HepG2 (cell line): ENCODE data around the gene MLST8. TPM values are rescaled to one million over a fixed set of nuclear protein-coding genes. Genes with fewer than 3 reads are reported as not detected.

ENCODE experiments used
- BORCS8-MEF2B ChIP-seq: sonication (generic); formaldehyde crosslinking; IDR thresholded peaks from 2 replicates; pipeline ENCODE4 v1.8.0; 2022; ENCODE audit warnings: mild to moderate bottlenecking, missing genetic modification reagents
- GMEB2 ChIP-seq: IDR thresholded peaks from 2 replicates; pipeline ENCODE4 v1.6.1; 2016; ENCODE audit warnings: missing biosample characterization, missing genetic modification reagents, low read depth
- HNRNPK ChIP-seq: fragments of 200-400 bp; formaldehyde crosslinking; IDR thresholded peaks from 2 replicates; pipeline ENCODE4 v1.6.1; 2018; ENCODE audit warnings: low read length, low read depth, moderate library complexity, mild to moderate bottlenecking; ENCODE audit not compliant: poor library complexity, severe bottlenecking
- NFIC ChIP-seq: IDR thresholded peaks from 2 replicates; pipeline ENCODE4 v1.6.1; 2012; ENCODE audit warnings: mild to moderate bottlenecking, low read length, inconsistent platforms
- NPAS2 ChIP-seq: sonication (generic); formaldehyde crosslinking; IDR thresholded peaks from 2 replicates; pipeline ENCODE4 v1.8.0; 2022; ENCODE audit warnings: mild to moderate bottlenecking, missing genetic modification reagents, borderline replicate concordance
- POLR2A ChIP-seq, 2 experiments: IDR thresholded peaks; 2 replicates each; pipeline ENCODE4 v1.6.1; 2011; ENCODE audit warnings: low read depth in 2 of 2, low read length in 2 of 2, mild to moderate bottlenecking in 1 of 2, moderate library complexity in 1 of 2; ENCODE audit not compliant: insufficient read depth in 1 of 2
- POLR2G ChIP-seq: fragments of 200-400 bp; formaldehyde crosslinking; IDR thresholded peaks from 2 replicates; pipeline ENCODE4 v1.6.1; 2018; ENCODE audit warnings: mild to moderate bottlenecking, low read depth, low read length, moderate library complexity
- SMAD3 ChIP-seq: sonication (generic); formaldehyde crosslinking; IDR thresholded peaks from 2 replicates; pipeline ENCODE4 v1.4.0; 2020; ENCODE audit warnings: missing genetic modification reagents
- SP5 ChIP-seq: IDR thresholded peaks from 2 replicates; pipeline ENCODE4 v1.6.1; 2016; ENCODE audit warnings: low read depth, borderline replicate concordance
- SRSF4 ChIP-seq: fragments of 200-400 bp; formaldehyde crosslinking; IDR thresholded peaks from one replicate; pipeline ENCODE4 v1.6.1; 2018; ENCODE audit warnings: mild to moderate bottlenecking, low read depth, low read length, moderate library complexity; ENCODE audit not compliant: poor library complexity, severe bottlenecking
- TOPORS ChIP-seq: sonication (generic); formaldehyde crosslinking; IDR thresholded peaks from 2 replicates; pipeline ENCODE4 v1.8.0; 2023; ENCODE audit warnings: mild to moderate bottlenecking, missing genetic modification reagents
- U2AF1 ChIP-seq: fragments of 200-400 bp; formaldehyde crosslinking; optimal IDR thresholded peaks from 2 replicates; pipeline ENCODE3; 2017; ENCODE audit warnings: mild to moderate bottlenecking, low read depth, low read length
- ZNF253 ChIP-seq: sonication (generic); formaldehyde crosslinking; IDR thresholded peaks from 2 replicates; pipeline ENCODE4 v1.8.0; 2022; ENCODE audit warnings: mild to moderate bottlenecking, missing genetic modification reagents, borderline replicate concordance
- ZNF263 ChIP-seq: sonication (generic); formaldehyde crosslinking; IDR thresholded peaks from 2 replicates; pipeline ENCODE4 v1.4.0; 2020; ENCODE audit warnings: missing genetic modification reagents
- ZNF460 ChIP-seq: sonication (generic); formaldehyde crosslinking; IDR thresholded peaks from 2 replicates; pipeline ENCODE4 v1.5.1; 2020; ENCODE audit warnings: missing genetic modification reagents, mild to moderate bottlenecking, borderline replicate concordance
- ZNF615 ChIP-seq: sonication (generic); formaldehyde crosslinking; IDR thresholded peaks from 2 replicates; pipeline ENCODE4 v1.5.0; 2020; ENCODE audit warnings: mild to moderate bottlenecking, missing genetic modification reagents, borderline replicate concordance
- ZNF691 ChIP-seq: sonication (generic); formaldehyde crosslinking; IDR thresholded peaks from 2 replicates; pipeline ENCODE4 v1.4.0; 2020; ENCODE audit warnings: missing genetic modification reagents, low read depth, mild to moderate bottlenecking, borderline replicate concordance
- ZZZ3 ChIP-seq: sonication (generic); formaldehyde crosslinking; IDR thresholded peaks from 2 replicates; pipeline ENCODE4 v1.4.0; 2020; ENCODE audit warnings: missing genetic modification reagents, mild to moderate bottlenecking, borderline replicate concordance
- polyA plus RNA-seq, 8 experiments: library from polyadenylated mRNA; depleted of rRNA in 3 of 8; stranded (reverse) in 7 of 8; unstranded in 1 of 8; fragments of >200 nt; fragmentation: Illumina TruSeq in 4 of 8; extraction: Trizol in 4 of 8; gene quantifications; 2 replicates each; pipeline versions ENCODE4 v1.2.1 to v1.2.3, GENCODE V29; 2011 to 2016; ENCODE audit warnings: low read depth in 4 of 8, missing spikeins in 1 of 8, mixed read lengths in 1 of 8; ENCODE audit not compliant: insufficient read depth in 1 of 8
- total RNA-seq, 5 experiments: library from RNA; depleted of rRNA; stranded (reverse); fragments of >200 nt; fragmentation: Illumina TruSeq; extraction: Trizol; gene quantifications; 2 replicates each; pipeline ENCODE4 v1.2.3, GENCODE V29; 2016; ENCODE audit warnings: low read depth in 1 of 5
- TF ChIP-seq, protein P1 (sequence below): IDR thresholded peaks from 2 replicates; pipeline ENCODE4 v1.6.1; 2016; ENCODE audit warnings: missing compliant biosample characterization, missing genetic modification reagents, borderline replicate concordance
- TF ChIP-seq, protein P2 (sequence below): sonication (generic); formaldehyde crosslinking; IDR thresholded peaks from 2 replicates; pipeline ENCODE4 v1.5.1; 2020; ENCODE audit warnings: missing genetic modification reagents, mild to moderate bottlenecking, borderline replicate concordance
- TF ChIP-seq, protein P3 (sequence below): sonication (generic); formaldehyde crosslinking; IDR thresholded peaks from 2 replicates; pipeline ENCODE4 v1.5.0; 2020; ENCODE audit warnings: missing genetic modification reagents

The MLST8 gene
- total and polyA plus RNA-seq, 2 of the 13 experiments (the other 11 are each of a cell fraction or from before 2014, with no cell fraction given) = 30.8 to 72.7 TPM

DNA sequence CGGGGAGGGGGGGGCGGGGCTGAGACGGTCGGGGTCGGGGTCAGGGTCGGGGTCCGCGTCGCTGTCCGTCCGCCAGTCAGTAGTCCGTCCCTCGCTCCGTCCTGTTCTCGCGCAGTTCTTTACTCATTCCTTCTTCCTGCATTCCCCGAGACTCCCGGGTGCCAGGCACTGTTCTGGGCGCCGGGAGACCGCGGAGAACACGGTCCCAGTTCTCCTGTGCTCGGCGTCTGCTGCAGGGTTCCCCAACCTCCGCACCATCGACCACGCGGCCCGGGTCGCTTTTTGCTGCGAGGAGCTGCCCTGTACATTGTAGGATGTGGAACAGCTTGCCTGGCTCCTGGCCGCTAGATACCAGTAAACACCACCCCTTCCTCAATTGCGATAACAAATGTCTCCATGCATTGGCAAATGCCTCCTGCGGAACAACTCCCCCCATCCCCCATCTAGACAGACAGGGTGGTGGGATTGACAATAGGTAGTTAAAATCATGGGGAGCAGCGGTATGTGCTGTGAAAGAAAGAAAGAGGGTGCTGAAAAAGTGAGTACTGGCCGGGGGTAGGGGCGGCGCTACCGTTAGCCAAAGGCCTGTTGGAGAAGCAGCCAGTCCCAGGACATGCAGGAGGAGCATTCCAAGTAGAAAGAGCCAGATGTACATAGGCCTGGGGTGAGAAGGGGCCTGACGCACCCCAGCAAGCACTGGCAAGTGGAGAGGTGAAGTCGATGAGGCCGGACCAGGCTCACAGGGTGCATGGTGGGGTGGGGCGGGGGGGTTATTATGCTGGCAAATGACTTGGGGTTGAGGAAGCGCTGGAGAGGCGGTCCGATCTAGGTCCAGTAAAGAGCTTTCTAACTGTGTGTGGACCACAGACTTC is 49.0 kb upstream of the MLST8 start (continued):
- TF ChIP-seq NFIC (no peak), BORCS8-MEF2B (CRISPR knock-in tag) (no peak), ZNF253 (CRISPR knock-in tag) (no peak), POLR2G (peak; percentile 35; the same call in 1 of the 2 replicates), SP5 (CRISPR knock-in tag) (no peak), POLR2A (IDR thresholded peaks at IDR 0.05; ENCODE audit: insufficient read depth in 1 of 2, low read depth in 2 of 2, low read length in 2 of 2) (peak in 1 of 2 experiments; percentile 59; a peak in 2 of 4 replicates), ZNF263 (no peak), SMAD3 (CRISPR knock-in tag) (no peak), U2AF1 (peak; percentile 36), ZZZ3 (no peak), ZNF691 (CRISPR knock-in tag) (no peak), SRSF4 (no peak), NPAS2 (CRISPR knock-in tag) (no peak), ZNF615 (no peak), GMEB2 (CRISPR knock-in tag) (no peak), TOPORS (CRISPR knock-in tag) (no peak), ZNF460 (CRISPR knock-in tag) (no peak), HNRNPK (no peak)
- TF ChIP-seq, protein P1, sequence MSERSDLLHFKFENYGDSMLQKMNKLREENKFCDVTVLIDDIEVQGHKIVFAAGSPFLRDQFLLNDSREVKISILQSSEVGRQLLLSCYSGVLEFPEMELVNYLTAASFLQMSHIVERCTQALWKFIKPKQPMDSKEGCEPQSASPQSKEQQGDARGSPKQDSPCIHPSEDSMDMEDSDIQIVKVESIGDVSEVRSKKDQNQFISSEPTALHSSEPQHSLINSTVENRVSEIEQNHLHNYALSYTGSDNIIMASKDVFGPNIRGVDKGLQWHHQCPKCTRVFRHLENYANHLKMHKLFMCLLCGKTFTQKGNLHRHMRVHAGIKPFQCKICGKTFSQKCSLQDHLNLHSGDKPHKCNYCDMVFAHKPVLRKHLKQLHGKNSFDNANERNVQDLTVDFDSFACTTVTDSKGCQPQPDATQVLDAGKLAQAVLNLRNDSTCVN = no peak
- TF ChIP-seq, protein P2, sequence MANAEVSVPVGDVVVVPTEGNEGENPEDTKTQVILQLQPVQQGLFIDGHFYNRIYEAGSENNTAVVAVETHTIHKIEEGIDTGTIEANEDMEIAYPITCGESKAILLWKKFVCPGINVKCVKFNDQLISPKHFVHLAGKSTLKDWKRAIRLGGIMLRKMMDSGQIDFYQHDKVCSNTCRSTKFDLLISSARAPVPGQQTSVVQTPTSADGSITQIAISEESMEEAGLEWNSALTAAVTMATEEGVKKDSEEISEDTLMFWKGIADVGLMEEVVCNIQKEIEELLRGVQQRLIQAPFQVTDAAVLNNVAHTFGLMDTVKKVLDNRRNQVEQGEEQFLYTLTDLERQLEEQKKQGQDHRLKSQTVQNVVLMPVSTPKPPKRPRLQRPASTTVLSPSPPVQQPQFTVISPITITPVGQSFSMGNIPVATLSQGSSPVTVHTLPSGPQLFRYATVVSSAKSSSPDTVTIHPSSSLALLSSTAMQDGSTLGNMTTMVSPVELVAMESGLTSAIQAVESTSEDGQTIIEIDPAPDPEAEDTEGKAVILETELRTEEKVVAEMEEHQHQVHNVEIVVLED (CRISPR knock-in tag) = no peak
- TF ChIP-seq, protein P3, sequence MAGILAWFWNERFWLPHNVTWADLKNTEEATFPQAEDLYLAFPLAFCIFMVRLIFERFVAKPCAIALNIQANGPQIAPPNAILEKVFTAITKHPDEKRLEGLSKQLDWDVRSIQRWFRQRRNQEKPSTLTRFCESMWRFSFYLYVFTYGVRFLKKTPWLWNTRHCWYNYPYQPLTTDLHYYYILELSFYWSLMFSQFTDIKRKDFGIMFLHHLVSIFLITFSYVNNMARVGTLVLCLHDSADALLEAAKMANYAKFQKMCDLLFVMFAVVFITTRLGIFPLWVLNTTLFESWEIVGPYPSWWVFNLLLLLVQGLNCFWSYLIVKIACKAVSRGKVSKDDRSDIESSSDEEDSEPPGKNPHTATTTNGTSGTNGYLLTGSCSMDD (CRISPR knock-in tag) = no peak
